HG02981 (cell line): ENCODE results near the gene DVL2.

Experiments used
- ATAC-seq: cut with Tn5 transposase; IDR thresholded peaks from one replicate; pipeline ENCODE4 v1.9.1; 2021; ENCODE audit warnings: mild to moderate bottlenecking, moderate library complexity; ENCODE audit not compliant: unreplicated experiment

DVL2 gene

DNA sequence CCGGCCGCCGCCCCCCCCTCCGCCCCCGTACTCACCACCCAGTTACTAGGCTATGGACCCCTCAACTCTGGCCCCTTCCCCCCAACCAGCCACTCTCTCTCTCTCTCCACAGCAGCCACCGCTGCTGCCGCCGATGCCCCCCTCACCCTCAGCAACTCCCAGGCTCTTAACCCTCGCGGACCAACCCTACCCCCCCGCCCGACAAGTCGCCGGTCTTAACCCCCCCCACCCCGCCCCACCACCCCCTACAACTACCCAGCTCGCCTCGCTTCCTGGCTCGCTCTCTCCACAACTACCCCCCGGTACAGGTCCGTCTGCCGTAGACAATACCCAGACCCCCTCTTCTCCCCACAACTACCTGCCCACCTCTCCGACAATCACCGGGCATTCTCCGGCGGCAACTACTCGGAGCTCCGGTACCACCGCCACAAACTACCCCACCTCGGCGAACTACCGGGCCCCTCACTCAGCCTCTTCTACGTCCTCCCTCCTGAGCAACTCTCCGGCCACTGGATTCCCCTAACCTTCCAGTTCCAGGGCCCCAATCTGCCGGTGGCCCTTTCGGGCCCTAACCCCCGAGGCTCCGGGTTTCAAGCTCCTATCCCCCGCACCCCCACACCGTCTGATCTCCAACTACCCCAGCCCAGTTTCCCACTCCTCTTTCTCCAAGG lies 4.2 kb upstream of the DVL2 start:
- no peak for ATAC-seq

GRCh38 chr17:7237761-7238419 lies 3.6 kb upstream of the DVL2 start:
- no peak for ATAC-seq

GRCh38 chr17:7237266-7237760 lies 3.0 kb upstream of the DVL2 start:
- no peak for ATAC-seq

- ATAC-seq, result no peak
Measured at GRCh38 chr17:7236808-7237207, 2.5 kb upstream of the DVL2 start.

GRCh38 chr17:7235693-7236665 lies 1.7 kb upstream of the DVL2 start:
- no peak for ATAC-seq

- no peak for ATAC-seq
Measured at GRCh38 chr17:7233701-7234082, 625 bp downstream of the DVL2 start.

DNA sequence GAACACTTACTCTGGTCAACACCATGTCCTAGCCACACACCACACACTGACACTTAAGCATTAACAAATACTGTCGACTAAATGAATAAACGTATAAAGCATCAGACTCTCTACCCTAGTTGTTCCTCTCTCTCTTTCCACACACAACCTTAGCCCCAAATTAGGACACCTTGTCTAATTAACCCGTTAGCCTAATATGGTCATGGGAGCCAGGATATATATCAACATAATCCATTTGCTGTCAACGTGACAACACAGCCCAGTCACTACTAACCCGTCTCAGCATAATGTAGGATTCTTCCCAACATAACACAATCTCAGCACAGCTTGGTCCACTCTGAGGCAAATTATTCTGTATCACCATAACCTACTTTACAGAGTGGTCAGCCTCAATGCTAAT lies 2.2 kb downstream of the DVL2 start:
- no peak for ATAC-seq

GRCh38 chr17:7229504-7229903 lies 4.8 kb downstream of the DVL2 start:
- no peak for ATAC-seq

DNA sequence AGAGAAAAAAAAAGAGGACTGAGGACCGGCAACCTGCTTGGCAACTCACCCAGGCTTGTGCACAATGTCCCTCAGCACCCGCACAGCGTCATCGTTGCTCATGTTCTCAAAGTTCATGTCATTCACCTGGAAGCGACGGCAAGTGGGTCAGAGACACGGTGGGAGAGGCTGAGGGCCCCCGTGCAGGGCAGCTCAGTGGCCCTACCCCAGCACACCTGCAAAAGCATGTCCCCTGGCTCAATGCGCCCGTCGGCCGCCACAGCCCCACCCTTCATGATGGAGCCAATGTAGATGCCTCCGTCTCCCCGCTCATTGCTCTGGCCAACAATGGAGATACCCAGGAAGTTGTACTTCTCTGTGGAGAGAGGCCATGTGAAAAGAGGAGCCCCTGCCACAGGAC lies 5.4 kb downstream of the DVL2 start:
- no peak for ATAC-seq

DNA sequence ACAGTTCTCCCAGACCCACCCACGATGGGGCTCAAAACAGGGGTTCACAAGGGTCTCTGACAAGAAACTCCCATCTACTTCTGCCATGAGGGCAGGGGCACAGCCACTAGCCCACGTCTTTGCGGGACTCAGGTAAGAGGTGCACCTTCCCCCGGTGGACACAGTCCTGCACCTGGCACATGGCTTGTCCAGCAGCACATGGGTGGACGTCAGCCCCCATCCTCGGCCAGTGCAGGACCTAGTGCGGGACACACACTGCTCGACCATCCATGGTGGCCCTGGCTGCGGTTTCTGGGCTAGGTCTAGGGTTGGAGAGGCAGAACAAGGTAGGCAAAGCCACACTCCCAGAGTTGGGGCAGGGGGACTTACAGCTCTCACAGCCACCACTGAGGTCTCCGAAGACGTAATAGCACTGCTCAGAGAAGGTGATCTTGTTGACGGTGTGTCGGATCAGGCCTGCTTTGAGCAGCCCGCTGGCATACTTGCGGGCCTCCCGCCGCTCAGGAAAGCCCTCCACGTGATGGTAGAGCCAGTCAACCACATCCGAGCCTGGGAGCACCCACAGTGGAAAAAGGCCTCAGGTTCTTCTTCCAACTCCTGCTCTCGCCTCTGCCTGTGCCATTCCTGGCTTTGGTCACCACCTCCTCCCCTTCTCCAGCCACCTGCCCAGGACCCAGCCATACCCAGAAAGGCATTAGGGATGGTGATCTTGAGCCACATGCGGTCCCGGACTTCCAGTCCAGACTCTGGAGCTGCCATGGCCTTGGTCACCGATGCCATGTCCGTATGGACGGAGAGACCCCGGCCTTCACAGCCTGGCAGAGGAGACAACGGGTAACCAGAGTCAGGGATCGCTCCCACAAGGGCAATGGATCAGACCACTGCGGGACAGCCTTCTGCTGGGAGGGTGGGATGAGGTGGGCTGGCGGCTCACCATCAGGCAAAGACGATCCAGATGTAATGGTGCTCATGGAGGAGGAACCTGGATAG lies 7.3 kb downstream of the DVL2 start:
- no peak for ATAC-seq

DNA sequence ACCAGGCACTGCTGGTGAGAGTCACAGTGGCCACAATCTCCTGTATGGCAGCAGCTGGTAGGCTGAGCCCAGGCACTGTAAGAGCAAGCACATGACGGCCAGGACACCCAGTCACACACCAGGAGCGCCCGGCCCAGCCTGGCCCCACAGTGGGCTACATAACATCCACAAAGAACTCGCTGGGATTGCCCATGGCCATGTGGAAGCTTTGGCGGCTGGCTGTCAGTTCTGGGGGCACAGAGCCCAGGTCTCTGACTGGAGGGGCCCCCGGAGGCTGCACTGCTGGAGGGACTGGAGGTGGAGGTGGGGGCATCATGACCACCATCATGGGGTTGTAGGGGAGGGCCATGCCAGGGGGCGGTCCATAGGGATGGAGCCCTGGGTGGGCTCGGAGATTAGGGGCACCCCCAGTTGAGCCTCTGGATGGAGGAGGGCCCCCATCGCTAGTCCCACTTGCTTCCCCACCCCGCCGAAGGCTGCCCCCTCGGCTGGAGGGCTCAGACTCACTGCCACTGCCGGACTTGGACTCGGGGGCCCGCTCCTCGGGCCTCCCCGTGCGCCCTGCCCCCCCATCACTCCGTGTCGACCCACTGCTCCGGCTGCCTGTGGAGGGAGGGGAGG lies 8.5 kb downstream of the DVL2 start:
- no peak for ATAC-seq

- ATAC-seq, result no peak
Measured at GRCh38 chr17:7224661-7225111, 9.6 kb downstream of the DVL2 start.

DNA sequence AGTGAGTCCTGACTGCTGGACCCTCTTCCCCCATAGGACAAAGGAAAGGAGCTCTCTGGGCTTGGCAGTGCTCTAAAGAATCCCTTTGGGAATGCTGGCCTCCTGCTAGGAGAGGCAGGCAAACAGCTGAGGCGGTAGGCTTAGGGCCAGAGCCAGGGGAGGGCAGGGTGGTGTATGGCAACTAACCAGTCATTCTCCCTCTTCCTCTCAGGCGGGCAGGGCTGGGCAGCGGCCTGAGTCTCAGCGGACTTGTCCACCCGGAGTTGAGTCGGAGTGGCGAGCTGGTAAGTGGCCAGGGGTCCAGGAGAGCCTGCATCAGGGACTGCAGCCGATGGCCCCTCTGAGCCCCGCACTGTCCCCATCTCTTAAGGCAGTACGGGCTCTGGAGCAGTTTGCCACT lies 10.2 kb downstream of the DVL2 start:
- no peak for ATAC-seq

DNA sequence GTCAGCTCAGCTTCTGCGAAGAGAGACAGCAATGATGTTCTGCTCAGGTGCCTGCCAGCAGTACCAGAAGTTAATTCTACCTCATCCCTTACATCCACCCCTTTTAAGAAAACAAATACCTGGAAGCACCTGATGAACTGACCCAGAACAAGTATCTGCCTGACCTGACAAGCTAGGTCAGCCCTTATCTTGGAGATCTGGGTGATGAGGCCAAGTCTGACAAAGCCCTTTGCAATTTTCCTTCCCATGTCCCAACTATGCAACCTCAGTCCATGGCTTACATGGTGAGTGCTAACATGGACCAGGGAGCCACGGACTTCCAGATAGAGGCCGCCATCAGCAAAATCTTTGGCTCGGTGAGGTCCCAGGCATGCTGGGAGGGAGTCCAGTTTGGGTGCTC lies 10.9 kb downstream of the DVL2 start:
- ATAC-seq, result no peak

DNA sequence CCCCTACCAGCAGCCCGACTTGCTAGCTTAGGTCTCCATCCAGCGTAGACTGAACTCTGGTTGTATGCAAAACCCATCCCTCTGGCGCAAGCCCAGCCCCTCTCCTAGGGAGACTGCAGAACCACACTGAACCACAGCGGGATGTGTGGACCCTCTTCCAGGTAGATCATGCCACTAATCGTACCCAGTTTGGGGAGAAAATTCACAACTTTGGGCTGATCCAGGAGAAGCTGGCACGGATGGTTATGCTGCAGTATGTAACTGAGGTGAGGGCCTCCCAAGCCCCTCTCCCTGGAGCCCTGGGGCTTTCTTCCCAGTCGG lies 11.4 kb downstream of the DVL2 start:
- ATAC-seq, result no peak

DNA sequence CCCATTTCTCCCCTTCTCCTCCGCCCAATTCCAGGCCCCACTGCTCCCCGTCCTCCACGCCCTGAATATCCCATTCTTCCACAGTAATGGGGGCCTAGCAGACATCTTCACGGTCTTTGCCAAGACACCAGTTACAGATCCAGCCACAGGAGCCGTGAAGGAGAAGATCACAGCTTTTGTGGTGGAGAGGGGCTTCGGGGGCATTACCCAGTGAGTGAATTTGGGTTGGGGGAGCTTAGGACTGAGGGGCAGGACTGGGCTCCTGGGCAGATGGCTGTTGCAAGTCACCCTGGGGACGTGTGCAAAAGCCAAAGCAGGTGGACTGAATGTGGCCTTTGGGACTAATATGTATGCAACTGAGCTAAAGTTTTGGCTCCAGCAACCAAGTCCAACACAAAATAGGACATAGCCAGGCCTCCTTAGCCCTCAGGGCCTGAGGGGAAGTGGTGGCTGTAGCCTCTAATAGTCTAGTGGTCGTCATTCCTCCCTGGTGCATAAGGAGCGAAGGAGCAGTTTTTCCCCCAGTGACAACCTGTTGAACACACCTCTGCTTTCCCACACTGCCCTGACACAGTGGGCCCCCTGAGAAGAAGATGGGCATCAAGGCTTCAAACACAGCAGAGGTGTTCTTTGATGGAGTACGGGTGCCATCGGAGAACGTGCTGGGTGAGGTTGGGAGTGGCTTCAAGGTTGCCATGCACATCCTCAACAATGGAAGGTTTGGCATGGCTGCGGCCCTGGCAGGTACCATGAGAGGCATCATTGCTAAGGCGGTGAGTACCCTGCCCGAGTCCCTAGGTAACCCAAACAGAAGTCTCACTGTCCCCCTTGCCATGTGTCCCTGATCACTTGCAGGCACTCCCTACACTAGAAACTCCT lies 12.0 kb downstream of the DVL2 start:
- no peak for ATAC-seq

- no peak for ATAC-seq
Measured at GRCh38 chr17:7221278-7222092, 12.8 kb downstream of the DVL2 start.

DNA sequence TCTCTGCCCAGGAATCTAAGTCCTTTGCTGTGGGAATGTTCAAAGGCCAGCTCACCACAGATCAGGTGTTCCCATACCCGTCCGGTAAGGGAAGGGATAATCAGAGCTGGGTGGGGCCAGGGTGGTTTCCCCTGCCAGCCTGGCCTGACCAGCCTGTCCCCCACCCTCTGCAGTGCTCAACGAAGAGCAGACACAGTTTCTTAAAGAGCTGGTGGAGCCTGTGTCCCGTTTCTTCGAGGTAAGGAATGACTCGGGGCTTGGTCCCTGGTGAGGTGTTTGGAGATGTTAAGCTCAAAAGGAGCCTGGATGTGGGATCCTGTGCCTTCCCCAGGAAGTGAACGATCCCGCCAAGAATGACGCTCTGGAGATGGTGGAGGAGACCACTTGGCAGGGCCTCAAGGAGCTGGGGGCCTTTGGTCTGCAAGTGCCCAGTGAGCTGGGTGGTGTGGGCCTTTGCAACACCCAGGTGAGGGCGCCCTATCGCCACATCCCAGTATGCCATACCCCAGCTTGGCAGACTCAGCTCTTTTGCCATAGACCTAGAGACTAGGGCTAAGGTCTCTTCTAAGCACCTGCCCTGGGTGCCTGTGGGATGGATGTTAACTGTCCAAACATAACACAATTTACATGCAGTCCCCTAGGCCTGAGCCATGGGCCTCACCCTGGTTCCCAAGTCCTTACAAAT lies 13.6 kb downstream of the DVL2 start:
- no peak for ATAC-seq
